Ammon's horn (tissue), 1 donor: ENCODE measurements around the gene CMTM2.
"Not testable (repeated sequence)": the region's sequence is repeated elsewhere in the genome, so short reads cannot be mapped to it uniquely, and the experiment has no call there.

Experiments used
- DNase-seq: peaks from one replicate; pipeline ENCODE4 v3.0.0-alpha.2; 2016; ENCODE audit warnings: low spot score

CMTM2 gene

DNA sequence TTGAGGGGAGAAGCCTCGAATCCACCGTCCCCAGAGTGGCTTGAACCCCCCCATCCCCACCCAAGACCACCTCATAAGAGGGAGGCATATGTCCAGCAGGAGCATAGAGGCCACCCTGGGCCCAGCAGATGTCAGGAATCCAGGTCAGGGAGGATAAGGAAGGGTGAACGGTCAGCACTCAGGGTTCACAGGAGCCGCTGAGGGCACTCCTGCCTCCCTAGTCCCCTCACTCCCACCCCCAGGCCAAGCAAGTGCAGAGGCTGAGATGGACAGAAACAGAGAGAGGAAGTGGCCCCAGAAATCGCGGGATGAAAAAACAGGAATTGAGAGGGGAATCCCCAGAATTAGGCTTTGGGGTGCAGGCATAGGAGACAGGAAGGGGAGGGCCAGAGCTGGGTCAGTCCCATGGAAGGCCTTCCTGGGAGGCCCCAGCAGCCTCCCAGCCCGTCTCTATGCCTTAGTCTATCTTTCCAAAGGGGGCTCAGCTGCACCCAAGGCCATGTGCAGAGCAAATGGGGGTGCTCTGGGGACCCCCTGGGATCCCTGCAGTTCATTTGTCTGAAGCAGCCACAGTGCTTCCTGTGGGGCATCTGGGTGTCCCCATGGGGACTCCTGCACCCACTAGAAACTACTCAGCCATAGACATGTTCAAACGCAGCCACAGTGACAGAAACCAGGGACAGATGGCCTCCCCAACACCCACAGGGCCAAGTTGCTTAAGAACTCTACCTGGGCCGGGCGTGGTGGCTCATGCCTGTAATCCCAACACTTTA, 26.9 kb downstream of the CMTM2 start:
- DNase-seq, result no peak

DNA sequence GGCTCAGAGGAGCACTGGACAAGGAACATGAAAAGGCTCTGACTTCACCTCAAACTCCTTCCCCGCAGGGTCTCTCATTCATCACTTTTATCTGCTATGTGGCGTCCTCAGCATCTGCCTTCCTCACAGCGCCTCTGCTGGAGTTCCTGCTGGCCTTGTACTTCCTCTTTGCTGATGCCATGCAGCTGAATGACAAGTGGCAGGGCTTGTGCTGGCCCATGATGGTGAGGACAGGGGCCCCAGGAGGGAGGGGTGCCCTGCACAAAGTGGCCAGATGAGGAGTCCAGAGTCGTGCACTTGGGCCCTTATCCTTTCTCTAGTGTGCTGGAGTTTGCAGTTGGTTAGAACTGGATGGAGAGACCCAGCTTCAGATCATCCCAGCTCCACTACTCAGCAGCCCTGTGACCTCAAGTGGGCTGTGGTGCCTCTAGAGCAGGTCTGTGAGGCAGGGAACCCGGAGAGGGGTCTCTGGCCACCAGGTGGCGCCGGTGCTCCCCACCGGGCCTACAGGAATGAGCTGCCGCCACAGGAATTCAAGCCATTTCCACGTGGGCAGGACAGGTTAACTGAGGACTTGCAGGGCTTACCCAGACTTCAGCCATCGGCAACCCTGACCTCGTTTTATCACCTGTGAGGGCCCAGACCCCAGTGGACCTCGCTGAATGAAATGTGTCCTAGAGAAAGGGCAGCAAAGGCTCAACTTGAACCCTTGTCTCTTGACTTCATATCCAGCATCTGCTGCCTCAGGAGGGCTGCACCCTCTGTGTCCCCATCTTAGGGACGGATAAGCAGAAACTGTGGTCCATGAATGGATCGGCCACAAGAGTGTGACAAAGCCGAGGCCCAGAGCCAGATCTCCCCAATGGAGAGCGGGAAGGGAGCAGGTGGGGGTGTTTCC, 29.2 kb downstream of the CMTM2 start:
- peak; percentile 81 for DNase-seq

DNA sequence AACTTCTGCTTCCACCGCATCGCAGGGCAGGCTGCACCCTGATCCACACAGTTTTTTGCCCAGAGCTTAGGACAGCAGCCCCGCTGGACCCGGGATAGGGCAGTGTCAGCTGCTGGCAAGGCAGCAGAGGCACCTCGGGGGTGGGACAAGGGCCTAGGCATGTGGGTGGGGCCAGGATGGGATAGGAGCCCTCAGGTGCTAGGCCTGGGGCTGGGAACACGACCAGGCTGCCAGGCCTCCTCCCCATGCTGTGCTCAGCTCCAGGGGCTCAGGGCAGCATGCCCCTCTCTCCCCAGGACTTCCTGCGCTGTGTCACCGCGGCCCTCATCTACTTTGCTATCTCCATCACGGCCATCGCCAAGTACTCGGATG, 29.9 kb downstream of the CMTM2 start:
- DNase-seq, result no peak

DNA sequence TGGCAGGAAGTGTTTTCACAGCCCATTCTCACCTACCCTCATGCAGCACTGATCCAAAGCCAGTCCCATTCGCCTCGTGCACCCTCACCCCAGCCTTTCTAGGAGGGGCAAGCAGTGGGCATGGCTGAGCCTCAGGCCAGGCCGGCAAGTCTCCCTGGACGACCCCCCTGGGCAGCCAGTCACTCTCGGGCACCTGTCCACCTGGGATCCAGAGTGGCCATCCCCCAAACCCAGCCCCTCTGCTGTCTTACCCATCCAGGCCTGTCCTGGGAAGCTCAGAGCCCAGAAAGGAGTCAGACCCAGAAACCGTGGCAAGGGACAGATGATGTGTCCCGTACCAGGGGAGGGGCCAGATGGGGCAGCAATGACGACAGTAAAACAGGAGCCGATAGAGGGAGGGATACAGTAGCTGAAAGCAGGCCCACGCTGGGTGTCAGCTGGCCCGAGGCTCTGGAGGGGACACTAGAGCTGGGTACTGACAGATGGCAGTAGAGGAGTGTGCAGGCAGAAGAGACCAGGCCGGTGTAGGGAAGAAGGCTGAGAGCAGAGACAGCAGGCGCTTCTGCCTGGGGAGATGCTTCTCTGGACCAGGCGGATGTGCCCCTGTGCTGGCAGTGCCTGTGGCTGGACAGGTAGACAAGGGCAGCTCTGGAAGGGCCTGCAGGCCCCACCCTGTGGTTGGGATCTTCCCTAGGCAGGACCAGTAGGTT, 31.0 kb downstream of the CMTM2 start:
- DNase-seq, result no peak

DNA sequence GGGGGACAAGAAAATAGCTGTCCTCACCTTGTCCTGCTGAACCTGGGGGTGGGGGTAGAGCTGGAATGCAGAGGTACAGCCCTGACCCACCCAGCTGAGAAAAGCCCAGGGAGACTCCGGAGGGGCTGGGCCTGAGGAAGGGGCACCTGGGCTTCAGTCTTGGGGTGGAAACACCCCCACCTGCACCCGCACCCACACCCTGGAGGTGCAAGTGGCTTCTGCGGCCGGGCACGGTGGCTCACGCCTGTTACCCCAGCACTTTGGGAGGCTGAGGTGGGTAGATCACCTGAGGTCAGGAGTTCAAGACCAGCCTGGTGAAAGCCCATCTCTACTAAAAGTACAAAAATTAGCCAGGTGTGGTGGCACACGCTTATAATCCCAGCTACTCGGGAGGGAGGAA, 32.6 kb downstream of the CMTM2 start:
- not testable (repeated sequence) for DNase-seq

DNA sequence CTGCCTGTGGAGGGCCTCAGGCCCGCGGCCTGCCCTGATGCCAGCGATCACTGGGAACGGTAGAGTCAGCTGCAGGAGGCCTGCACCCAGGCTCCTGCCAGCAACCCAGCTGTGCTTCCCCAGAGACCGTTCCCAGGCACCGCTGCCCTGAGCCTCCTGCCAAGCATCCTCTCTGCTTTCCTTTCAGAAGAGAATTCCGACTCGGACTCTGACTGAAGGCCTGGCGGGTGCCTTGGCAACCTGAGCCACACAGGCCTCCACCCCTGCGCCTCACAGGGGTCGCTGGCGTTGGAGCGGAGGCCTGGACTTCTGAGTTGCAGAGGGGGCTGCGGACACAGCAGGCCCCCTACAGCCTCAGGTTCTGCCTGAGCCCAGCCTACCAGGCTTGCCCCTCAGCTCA, 33.2 kb downstream of the CMTM2 start:
- peak; percentile 80 for DNase-seq

DNA sequence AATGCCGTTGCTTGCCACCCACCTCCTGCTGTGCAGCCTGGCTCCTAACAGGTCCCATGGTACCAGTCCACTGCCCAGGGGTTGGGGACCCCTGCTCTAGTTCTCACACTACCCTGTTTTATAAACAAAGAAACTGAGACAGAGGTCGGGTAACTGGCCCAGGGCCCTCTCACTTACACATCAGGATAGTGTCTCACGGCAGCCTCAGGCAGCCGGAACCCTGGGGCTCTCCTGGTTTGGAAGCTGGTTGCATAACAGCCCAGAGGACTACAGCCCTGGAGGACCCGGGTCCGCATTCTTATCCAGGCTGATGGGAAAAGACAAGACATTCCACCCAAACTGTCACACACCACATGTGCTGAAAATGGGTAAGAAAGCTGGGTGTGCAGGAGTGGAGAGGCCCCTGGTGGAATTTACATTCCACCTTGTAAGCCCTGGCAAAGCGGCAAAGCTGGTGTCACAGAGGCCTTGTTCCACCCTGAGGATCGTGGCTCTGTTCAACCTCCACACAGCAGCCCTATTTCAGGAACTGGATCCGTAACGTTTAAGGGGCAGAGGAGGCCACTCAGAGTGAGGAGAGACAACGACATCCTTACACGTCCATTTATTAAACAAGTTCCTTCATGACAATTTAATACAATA, 35.0 kb downstream of the CMTM2 start:
- DNase-seq, result no peak

DNA sequence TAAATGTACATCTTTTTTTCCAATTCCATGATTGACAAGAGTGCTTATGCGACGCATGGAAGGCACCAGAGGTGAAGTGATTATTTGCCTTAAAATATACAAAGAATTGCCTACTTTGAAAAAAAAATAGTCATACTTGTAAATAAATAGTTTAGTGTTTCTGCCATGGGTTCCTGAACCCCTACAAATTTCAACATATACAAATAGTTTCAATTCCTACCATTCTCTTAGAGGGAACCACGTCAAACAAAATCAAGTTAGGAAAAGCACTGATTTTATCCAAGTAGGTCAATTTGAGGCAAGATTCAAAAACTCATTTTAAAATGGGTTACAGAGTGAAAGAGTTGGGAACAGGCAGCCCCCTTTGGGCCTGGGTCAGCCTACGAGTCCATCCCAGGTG, 36.9 kb downstream of the CMTM2 start:
- no peak for DNase-seq

DNA sequence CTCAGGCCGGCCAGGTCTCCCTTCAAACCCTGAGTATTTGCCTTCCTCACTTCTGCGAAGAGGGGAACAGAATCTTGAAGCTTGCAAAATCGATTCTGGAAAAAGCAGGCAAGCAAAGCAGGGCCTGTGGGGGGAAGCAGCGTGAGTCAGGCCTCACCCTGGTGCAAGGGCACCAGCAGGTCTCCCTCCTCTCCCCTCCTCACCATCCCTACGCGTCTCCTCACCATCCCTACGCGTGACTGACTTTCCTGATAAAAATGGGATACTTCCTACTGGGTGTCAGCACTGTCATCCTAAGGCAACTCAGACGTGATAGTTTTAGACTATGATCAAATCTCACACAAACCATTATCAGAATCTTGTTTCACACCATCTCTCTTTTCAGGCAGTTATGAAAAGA, 37.3 kb downstream of the CMTM2 start:
- no peak for DNase-seq

DNA sequence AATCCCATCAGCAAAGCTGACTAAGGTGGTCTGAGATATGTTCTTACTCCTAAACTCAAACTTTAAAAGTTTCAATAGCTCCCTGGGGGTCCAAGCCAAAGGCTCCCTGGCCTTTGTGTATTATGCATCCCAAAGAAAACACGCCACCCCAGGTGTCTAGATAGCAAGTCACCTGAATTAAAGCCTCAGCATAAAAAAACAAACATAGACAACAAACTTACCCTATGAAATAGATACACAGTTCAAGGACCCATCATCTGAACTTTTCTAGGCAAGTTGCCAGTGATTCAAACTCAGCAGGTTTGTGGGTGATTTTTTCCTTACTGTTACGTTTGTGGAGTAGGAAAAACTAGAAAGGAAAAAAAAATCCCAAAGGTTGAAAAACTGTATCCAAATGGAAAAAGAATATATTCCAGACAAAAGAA, 37.8 kb downstream of the CMTM2 start:
- DNase-seq, result no peak

DNA sequence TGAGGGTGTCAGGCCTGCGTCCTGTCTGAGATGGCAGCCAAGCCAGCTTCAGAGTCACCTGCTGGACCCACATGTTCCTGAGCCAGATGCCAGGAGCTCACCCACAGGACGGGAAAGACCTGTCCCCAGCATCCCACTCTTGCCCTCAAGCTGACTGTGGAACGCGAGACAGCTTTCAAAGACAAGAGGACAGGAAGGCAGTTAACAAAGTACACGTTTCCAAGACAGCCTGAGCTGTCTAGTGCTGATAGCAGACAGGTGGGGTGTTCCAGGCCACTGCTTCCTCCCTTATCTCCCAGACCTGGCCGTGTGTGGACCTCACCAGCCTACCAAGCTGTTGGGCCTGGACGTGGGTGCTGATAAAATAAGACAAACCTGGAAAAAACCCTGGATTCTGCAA, 38.5 kb downstream of the CMTM2 start:
- DNase-seq, result no peak

DNA sequence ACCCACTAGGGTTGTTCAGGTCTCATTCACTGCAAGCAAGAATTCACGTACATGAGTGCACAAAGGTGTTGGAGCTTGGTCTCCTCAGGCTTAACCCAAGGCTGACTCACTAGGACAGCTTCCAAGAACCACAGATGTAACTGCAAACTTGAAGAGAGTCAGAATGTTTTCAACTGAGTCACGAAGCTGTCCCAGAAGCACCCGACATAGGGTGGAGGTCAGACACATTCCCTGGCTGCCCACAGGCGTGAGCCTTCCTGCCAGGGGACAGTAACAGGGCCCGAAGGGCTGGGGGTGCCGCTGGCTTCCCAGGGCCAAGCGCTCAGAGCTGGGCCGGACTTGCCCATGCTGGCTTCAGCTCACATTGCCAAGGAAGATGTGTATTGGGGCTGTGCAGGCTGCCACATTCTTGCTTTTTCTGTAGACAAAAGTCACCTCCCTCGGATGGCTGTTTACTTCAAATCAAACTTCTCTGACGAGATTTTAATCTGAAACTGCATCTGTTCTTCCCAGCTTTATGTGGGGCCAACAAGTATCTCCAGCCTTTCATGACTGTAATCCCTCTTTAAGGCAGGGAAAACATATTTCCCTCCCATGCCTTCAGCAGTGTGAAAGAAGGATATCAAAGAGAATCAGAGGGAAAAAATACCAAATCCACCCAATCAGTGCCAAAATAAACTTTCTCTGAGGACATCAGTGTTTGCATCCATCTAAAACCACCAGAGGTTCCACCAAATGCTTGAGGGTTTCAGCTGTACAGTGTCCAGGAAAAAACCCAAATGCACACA, 39.5 kb downstream of the CMTM2 start:
- no peak for DNase-seq

DNA sequence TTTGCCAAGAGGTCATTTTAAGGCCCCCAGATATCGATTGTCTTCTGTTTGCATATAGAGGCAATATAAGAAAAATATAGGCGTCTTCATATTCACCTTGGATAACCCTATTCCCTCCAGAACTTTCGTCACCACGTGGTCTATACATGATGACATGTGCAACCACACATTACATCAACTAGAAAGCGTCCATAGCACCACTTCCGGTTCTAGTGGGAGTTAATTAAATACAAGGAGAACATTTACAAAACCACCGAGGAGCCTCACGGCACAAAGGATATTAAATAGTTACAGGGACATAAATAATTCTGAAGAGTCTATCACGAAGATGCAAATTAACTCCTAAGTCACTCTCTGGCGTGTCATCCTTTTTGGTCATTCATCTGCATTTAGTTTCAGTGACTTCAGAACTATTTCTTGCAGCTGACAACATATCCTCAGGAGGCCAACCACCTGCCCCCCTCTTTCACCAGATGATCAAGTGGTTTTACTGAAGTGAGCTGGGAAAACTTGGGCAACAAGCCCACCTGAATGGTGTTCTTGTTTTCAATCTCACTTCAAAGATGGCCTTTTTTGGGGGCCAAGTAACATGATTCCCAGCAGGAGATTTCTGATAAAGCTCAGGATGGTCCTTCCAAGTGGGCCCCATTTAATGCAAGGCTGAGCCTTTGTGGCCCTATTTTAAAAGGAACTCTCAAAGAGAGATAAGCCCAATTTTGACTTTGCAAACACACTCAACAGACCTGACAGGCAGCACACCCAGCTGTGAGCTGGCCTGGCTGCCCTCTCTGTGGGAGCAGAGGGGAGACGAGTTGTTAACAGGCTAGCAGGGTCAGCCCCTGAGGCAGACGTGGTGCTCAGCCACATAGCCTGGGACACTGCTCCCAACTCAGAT, 40.5 kb downstream of the CMTM2 start:
- no peak for DNase-seq

DNA sequence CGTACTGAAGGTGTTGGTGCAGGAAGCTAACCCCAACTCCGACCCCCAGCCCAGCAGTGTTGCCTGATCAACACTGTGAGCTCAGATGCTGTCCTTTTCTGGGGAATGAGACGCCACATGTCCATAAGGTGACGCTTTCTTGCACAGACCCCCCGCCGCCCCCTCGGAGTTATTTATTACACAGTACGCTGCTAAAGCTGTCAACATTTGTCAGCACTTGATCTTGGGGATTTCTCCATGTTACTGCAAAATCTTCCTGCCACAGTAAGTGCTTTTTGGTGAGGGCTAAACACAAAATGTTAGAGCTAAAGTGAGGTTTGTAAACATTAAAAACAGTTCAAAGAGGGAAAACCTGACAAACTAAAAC, 41.1 kb downstream of the CMTM2 start:
- DNase-seq, result no peak

DNA sequence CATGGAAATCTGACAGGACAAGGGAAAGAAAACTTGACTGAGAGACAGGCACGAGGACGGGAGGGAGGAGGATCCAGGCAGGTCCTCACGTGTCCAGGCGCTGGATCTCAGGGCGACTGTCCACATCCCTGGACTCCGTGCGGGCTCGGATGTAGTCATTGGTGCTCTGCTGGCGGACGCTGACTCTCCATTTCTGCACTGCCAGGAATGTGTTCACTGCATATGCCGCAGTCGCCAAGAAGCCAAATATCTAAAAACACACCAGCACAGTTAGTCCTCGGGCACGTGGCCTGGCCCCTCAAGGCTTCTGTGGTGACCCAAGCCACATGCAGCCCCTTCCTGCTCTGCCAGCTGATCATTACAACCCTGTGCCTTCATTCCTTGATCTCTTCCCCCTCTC, 42.7 kb downstream of the CMTM2 start:
- no peak for DNase-seq

DNA sequence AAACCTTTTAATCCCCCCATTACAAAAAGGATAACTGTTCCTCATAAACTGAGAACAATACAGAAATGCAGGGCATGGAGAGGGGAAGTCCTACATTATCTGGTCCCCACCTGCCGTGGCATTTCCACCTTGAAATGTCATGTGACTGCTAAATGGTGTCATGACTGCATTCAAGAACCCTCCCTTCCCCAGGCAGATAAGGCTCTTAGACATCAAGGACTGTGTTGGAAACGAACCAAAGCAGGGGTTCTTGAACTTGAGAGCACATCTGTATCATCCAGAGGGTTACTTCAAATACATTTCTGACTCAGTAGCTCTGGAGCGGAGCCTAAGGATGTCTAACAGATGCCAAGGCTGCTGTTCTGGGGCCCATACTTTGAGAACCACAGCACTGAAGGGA, 43.6 kb downstream of the CMTM2 start:
- no peak for DNase-seq

DNA sequence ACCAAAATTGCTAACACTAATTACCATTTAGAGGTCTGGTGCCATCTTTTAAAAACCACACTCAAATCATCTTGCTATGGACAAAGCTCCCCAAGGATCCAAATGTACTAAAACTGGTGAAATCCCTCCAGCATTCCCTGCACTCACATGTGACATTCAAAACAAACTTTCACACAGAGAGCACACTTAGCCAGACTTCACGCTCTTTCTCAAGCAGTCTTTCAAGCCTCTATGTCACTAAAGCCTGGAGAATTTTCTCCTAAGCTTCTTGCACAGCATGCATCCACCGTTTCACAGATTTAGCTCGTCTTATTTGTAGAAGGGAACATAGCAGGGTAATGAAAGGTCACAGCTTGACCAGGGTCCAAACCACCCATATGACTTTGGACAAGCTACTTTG, 44.5 kb downstream of the CMTM2 start:
- no peak for DNase-seq

DNA sequence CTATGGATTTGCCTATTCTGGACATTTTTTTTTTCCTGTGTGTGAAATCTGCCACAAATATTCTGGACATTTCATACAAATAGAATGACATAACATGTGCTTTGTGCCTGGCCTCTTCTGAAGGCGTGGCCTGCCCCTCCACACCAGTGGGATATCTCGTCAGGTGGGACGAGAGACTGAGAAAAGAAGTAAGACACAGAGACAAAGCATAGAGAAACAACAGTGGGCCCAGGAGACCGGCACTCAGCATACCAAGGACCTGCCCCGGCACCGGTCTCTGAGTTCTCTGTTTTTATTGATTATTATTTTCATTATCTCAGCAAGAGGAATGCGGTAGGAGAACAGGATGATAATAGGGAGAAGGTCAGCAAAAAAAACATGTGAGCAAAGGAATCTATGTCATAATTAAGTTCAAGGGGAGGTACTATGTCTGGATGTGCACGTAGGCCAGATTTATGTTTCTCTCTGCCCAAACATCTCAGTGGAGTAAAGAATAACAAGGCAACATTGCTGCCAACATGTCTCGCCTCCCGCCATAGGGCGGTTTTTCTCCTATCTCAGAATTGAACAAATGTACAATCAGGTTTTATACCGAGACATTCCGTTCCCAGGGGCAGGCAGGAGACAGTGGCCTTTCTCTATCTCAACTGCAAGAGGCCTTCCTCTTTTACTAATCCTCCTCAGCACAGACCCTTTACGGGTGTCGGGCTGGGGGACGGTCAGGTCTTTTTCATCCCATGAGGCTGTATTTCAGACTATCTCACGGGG, 48.5 kb downstream of the CMTM2 start:
- not testable (repeated sequence) for DNase-seq

DNA sequence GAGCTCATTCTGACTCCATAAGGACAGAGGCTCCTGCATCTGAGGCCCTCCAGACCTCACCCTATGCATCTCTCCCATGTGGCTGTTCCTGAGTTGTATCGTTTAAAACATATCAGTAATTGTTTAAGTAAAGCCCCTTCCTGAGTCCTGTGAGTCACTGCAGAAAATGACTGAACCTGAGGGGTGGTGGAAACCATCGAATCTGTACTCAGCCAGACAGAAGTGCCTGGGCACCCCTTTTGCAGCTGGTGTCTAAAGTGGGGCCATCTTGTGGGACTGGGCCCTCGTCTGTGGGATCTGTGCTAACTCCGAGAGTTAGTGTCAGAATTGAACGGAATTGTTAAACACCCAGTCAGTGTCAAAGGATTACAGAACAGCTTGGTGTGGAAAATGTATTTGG, 50.6 kb downstream of the CMTM2 start:
- no peak for DNase-seq
